ENCODE measurements around the gene FES. TPM values are rescaled to one million over a fixed set of nuclear protein-coding genes. Genes with fewer than 3 reads are reported as not detected.

Gene FES
- total RNA-seq, 1 donor from 2014 or later, result 15.1 TPM

GRCh38 chr15:90911302-90911623 lies 27.0 kb downstream of the FES start:
- Histone ChIP-seq H3K4me3 (ENCODE audit: low read depth, low read length) (no peak overlapping the region), H3K27me3 (ENCODE audit: control insufficient read depth, insufficient read depth, low read length) (no peaks in the 10 kb centered on the region), H3K36me3 (ENCODE audit: control insufficient read depth, insufficient read depth, low read length) (peaks cover 4% of the 10 kb centered on the region)
- DNase-seq (ENCODE audit: low read depth), result no peak
- no peak for TF ChIP-seq CTCF (IDR thresholded peaks at IDR 0.05; ENCODE audit: insufficient read depth, low read length, poor library complexity, severe bottlenecking)

DNA sequence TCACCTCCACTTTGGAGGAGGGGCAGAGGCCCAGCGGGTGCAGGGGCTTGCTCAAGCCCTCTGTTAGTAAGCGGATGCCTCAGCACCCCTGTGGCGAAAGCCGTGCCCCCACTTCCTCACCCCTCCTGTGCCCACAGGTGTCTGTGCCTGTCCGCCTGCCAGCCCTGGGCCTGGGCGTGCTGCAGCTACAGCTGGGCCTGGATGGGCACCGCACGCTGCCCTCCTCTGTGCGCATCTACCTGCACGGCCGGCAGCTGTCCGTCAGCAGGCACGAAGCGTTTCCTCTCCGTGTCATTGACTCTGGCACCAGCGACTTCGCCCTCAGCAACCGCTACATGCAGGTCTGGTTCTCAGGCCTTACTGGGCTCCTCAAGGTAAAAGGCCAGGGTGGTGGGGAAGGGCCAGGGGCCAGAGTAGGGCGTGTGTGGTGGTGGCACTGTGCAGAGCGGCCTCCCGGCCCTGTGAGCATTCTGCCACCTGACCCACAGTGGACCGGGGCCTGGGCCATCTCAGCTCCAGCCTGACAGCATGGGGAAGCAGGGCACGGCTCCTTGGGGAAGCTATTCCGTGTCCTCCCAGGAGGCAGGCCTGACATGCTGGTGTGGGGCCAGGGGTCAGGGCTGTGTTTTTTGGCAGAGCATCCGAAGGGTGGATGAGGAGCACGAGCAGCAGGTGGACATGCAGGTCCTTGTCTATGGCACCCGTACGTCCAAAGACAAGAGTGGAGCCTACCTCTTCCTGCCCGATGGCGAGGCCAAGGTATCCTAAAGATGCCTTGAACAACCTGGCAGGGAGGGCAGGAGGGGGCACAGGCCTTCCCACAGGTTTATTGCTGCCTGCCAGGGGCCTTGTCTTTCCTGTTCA lies 27.8 kb downstream of the FES start:
- H3K36me3 ChIP-seq (ENCODE audit: control insufficient read depth, insufficient read depth, low read length), result peaks cover 3% of the 10 kb centered on the region
- no peak for TF ChIP-seq CTCF (IDR thresholded peaks at IDR 0.05; ENCODE audit: insufficient read depth, low read length, poor library complexity, severe bottlenecking)
- no peak overlapping the region for H3K4me3 ChIP-seq (ENCODE audit: low read depth, low read length)
- DNase-seq (ENCODE audit: low read depth), result no peak
- no peaks in the 10 kb centered on the region for H3K27me3 ChIP-seq (ENCODE audit: control insufficient read depth, insufficient read depth, low read length)

- no peak for TF ChIP-seq CTCF (IDR thresholded peaks at IDR 0.05; ENCODE audit: insufficient read depth, low read length, poor library complexity, severe bottlenecking)
- H3K36me3 ChIP-seq (ENCODE audit: control insufficient read depth, insufficient read depth, low read length), result peaks cover 3% of the 10 kb centered on the region
- DNase-seq (ENCODE audit: low read depth), result no peak
- H3K27me3 ChIP-seq (ENCODE audit: control insufficient read depth, insufficient read depth, low read length), result no peaks in the 10 kb centered on the region
- H3K4me3 ChIP-seq (ENCODE audit: low read depth, low read length), result no peak overlapping the region
Measured at GRCh38 chr15:90912770-90913075, 28.4 kb downstream of the FES start.

GRCh38 chr15:90913398-90913944 lies 29.2 kb downstream of the FES start:
- no peak for DNase-seq (ENCODE audit: low read depth)
- Histone ChIP-seq H3K27me3 (ENCODE audit: control insufficient read depth, insufficient read depth, low read length) (no peaks in the 10 kb centered on the region), H3K4me3 (ENCODE audit: low read depth, low read length) (no peak overlapping the region), H3K36me3 (ENCODE audit: control insufficient read depth, insufficient read depth, low read length) (peaks cover 3% of the 10 kb centered on the region)
- TF ChIP-seq CTCF (IDR thresholded peaks at IDR 0.05; ENCODE audit: insufficient read depth, low read length, poor library complexity, severe bottlenecking), result no peak

GRCh38 chr15:90914305-90915080 lies 30.2 kb downstream of the FES start:
- no peak for DNase-seq (ENCODE audit: low read depth)
- no peaks in the 10 kb centered on the region for H3K27me3 ChIP-seq (ENCODE audit: control insufficient read depth, insufficient read depth, low read length)
- H3K36me3 ChIP-seq (ENCODE audit: control insufficient read depth, insufficient read depth, low read length), result peaks cover 3% of the 10 kb centered on the region
- H3K4me3 ChIP-seq (ENCODE audit: low read depth, low read length), result no peak overlapping the region
- TF ChIP-seq CTCF (IDR thresholded peaks at IDR 0.05; ENCODE audit: insufficient read depth, low read length, poor library complexity, severe bottlenecking), result no peak
